ENCODE results near the gene OR4D5.

OR4D5 gene

GRCh38 chr11:123939317-123939716 lies at the start of gene OR4D5:
OR4D5 (plus strand) TSS chr11:123939617; CDS start chr11:123939617, 0 bp downstream.
- no peak for DNase-seq

GRCh38 chr11:123892031-123892430 lies 47.4 kb upstream of the OR4D5 start:
- no peak for DNase-seq

GRCh38 chr11:123899792-123900191 lies 39.6 kb upstream of the OR4D5 start:
- DNase-seq = no peak

- no peak for DNase-seq
Observed at GRCh38 chr11:123901867-123902266, 37.5 kb upstream of the OR4D5 start, which contains the start of gene OR8D4. OR8D4 (plus strand) TSS chr11:123902167; CDS start chr11:123906432, 4,265 bp downstream.

- DNase-seq = no peak
Observed at GRCh38 chr11:123903932-123904331, 35.5 kb upstream of the OR4D5 start.

- DNase-seq = no peak
Observed at GRCh38 chr11:123904932-123905331, 34.5 kb upstream of the OR4D5 start.

GRCh38 chr11:123905826-123906225 lies 33.6 kb upstream of the OR4D5 start:
- no peak for DNase-seq

- DNase-seq = no peak
Observed at GRCh38 chr11:123920943-123921342, 18.5 kb upstream of the OR4D5 start.

GRCh38 chr11:123924027-123924426 lies 15.4 kb upstream of the OR4D5 start:
- DNase-seq = no peak

- DNase-seq = no peak
Observed at GRCh38 chr11:123942413-123942812, 3.0 kb downstream of the OR4D5 start.

GRCh38 chr11:123943738-123944137 lies 4.3 kb downstream of the OR4D5 start, which contains the start of gene OR6T1:
OR6T1 (minus strand) TSS chr11:123943838; CDS start chr11:123943838, 0 bp downstream.
- no peak for DNase-seq

GRCh38 chr11:123945132-123945531 lies 5.7 kb downstream of the OR4D5 start:
- no peak for DNase-seq

GRCh38 chr11:123956752-123957151 lies 17.3 kb downstream of the OR4D5 start:
- DNase-seq = no peak

GRCh38 chr11:123973816-123974215 lies 34.4 kb downstream of the OR4D5 start:
- DNase-seq = no peak

GRCh38 chr11:123976770-123977560 lies 37.5 kb downstream of the OR4D5 start:
- DNase-seq = no peak

- no peak for DNase-seq
Observed at GRCh38 chr11:123977731-123978347, 38.4 kb downstream of the OR4D5 start, which contains the start of gene OR10S1. OR10S1 (minus strand) TSS chr11:123977781; CDS start chr11:123977664, 117 bp downstream.

- DNase-seq = no peak
Observed at GRCh38 chr11:123979311-123979710, 39.9 kb downstream of the OR4D5 start.
